ENCODE data around the gene NPAS3.

NPAS3 gene

GRCh38 chr14:33679461-33680225, 741.0 kb downstream of the NPAS3 start:
- no peaks in the 10 kb centered on the region for H3K36me3 ChIP-seq (replicated peaks)
- no peak overlapping the region for H3K4me3 ChIP-seq (ENCODE audit: low read depth, low read length)
- H3K27me3 ChIP-seq (replicated peaks) = no peaks in the 10 kb centered on the region
- DNase-seq = peak; percentile 45
- H3K27ac ChIP-seq = peak overlapping the region; percentile 25
- in situ Hi-C loops (cut with HindIII; ENCODE audit: low pct_ligation_motif_present, low sequenced_read_pairs) = no loop called here
- no peak for TF ChIP-seq CTCF (IDR thresholded peaks at IDR 0.05; ENCODE audit: low read depth, low read length, missing control alignments)

GRCh38 chr14:33680873-33681272, 742.2 kb downstream of the NPAS3 start:
- in situ Hi-C loops (cut with HindIII; ENCODE audit: low pct_ligation_motif_present, low sequenced_read_pairs) = no loop called here
- no peak for TF ChIP-seq CTCF (IDR thresholded peaks at IDR 0.05; ENCODE audit: low read depth, low read length, missing control alignments)
- Histone ChIP-seq H3K36me3 (replicated peaks) (no peaks in the 10 kb centered on the region), H3K27me3 (replicated peaks) (no peaks in the 10 kb centered on the region), H3K4me3 (ENCODE audit: low read depth, low read length) (no peak overlapping the region), H3K27ac (no peak overlapping the region)
- no peak for DNase-seq

GRCh38 chr14:33682760-33683159, 744.1 kb downstream of the NPAS3 start:
- Histone ChIP-seq H3K27ac (peak overlapping the region; percentile 56), H3K36me3 (replicated peaks) (no peaks in the 10 kb centered on the region), H3K27me3 (replicated peaks) (no peaks in the 10 kb centered on the region), H3K4me3 (ENCODE audit: low read depth, low read length) (no peak overlapping the region)
- no peak for TF ChIP-seq CTCF (IDR thresholded peaks at IDR 0.05; ENCODE audit: low read depth, low read length, missing control alignments)
- peak; percentile 83 for DNase-seq
- in situ Hi-C loops (cut with HindIII; ENCODE audit: low pct_ligation_motif_present, low sequenced_read_pairs) = no loop called here

- in situ Hi-C loops (cut with HindIII; ENCODE audit: low pct_ligation_motif_present, low sequenced_read_pairs) = no loop called here
- no peak for TF ChIP-seq CTCF (IDR thresholded peaks at IDR 0.05; ENCODE audit: low read depth, low read length, missing control alignments)
- no peak overlapping the region for H3K4me3 ChIP-seq (ENCODE audit: low read depth, low read length)
- no peak overlapping the region for H3K27ac ChIP-seq
- no peak for DNase-seq
- no peaks in the 10 kb centered on the region for H3K27me3 ChIP-seq (replicated peaks)
- no peaks in the 10 kb centered on the region for H3K36me3 ChIP-seq (replicated peaks)
Observed at GRCh38 chr14:33685026-33685425, 746.3 kb downstream of the NPAS3 start.

- in situ Hi-C loops (cut with HindIII; ENCODE audit: low pct_ligation_motif_present, low sequenced_read_pairs) = no loop called here
Observed at GRCh38 chr14:33685698-33686097, 747.0 kb downstream of the NPAS3 start.

More at GRCh38 chr14:33685698-33686097, 747.0 kb downstream of the NPAS3 start:
- no peak for TF ChIP-seq CTCF (IDR thresholded peaks at IDR 0.05; ENCODE audit: low read depth, low read length, missing control alignments)
- no peak overlapping the region for H3K27ac ChIP-seq
- no peaks in the 10 kb centered on the region for H3K27me3 ChIP-seq (replicated peaks)
- H3K36me3 ChIP-seq (replicated peaks) = no peaks in the 10 kb centered on the region
- no peak overlapping the region for H3K4me3 ChIP-seq (ENCODE audit: low read depth, low read length)
- DNase-seq = no peak
